Calu3 (cell line): Measurements from ENCODE around the gene YBEY. TPM values are rescaled to one million over a fixed set of nuclear protein-coding genes. Genes with fewer than 3 reads are reported as not detected.

Experiments
- BruUV-seq: library from RNA; stranded (reverse); fragments of 400-500 nt; replicated peaks from 2 replicates; lab custom pipeline; 2021; lab: Mats Ljungman, UMichigan
- CTCF ChIA-PET: fragments of 300-600 bp; sonication (Branson Sonifier 250); formaldehyde crosslinking; loops from one replicate; lab custom pipeline; 2022; ENCODE audit warnings: antibody characterized with exemption; lab: Charles Lee
- DNase-seq: peaks from one replicate; pipeline ENCODE4 v3.0.0; 2022
- H3K27ac Mint-ChIP-seq: one replicate; pipeline ENCODE4 v1.8.0; 2022; ENCODE audit warnings: mixed read lengths; ENCODE audit not compliant: unreplicated experiment
- H3K27me3 Mint-ChIP-seq: one replicate; pipeline ENCODE4 v1.8.0; 2022; ENCODE audit warnings: mixed read lengths; ENCODE audit not compliant: unreplicated experiment
- H3K36me3 Mint-ChIP-seq: one replicate; pipeline ENCODE4 v1.8.0; 2022; ENCODE audit warnings: mild to moderate bottlenecking, moderate library complexity, mixed read lengths; ENCODE audit not compliant: insufficient read depth, unreplicated experiment
- H3K4me1 Mint-ChIP-seq: one replicate; pipeline ENCODE4 v1.8.0; 2022; ENCODE audit warnings: mild to moderate bottlenecking, low read depth, mixed read lengths; ENCODE audit not compliant: unreplicated experiment
- H3K4me3 Mint-ChIP-seq: one replicate; pipeline ENCODE4 v1.8.0; 2022; ENCODE audit warnings: mild to moderate bottlenecking, low read depth, moderate library complexity, mixed read lengths; ENCODE audit not compliant: unreplicated experiment
- H3K9me3 Mint-ChIP-seq: one replicate; pipeline ENCODE4 v1.8.0; 2022; ENCODE audit warnings: low read depth, mixed read lengths; ENCODE audit not compliant: unreplicated experiment
- CTCF ChIP-seq: fragments of 200-600 bp; IDR thresholded peaks from one replicate; pipeline ENCODE4 v1.8.0; 2022; ENCODE audit warnings: antibody characterized with exemption; ENCODE audit not compliant: unreplicated experiment
- intact Hi-C: fragments of 100-400 bp; cut with micrococcal nuclease; formaldehyde crosslinking; loops from one replicate; pipeline ENCODE4 v1.10.0; 2022; ENCODE audit not compliant: unreplicated experiment
- total RNA-seq: library from RNA; stranded (reverse); gene quantifications from 2 replicates; pipeline ENCODE4 v1.2.3, GENCODE V29; 2022

YBEY gene
- total RNA-seq, 1 experiment from 2014 or later, result 11.3 TPM

GRCh38 chr21:46329796-46330195 is 43.7 kb downstream of the YBEY start:
- CTCF ChIA-PET, result no interaction called here
- no peak for TF ChIP-seq CTCF
- intact Hi-C loops, result no loop called here
- H3K4me1 Mint-ChIP-seq, result peaks cover 15% of the 10 kb centered on the region
- H3K27ac Mint-ChIP-seq, result no peak overlapping the region
- no peak overlapping the region for H3K4me3 Mint-ChIP-seq
- DNase-seq, result no peak
- H3K36me3 Mint-ChIP-seq, result peaks cover 45% of the 10 kb centered on the region
- no peaks in the 10 kb centered on the region for H3K9me3 Mint-ChIP-seq
- no peaks in the 10 kb centered on the region for H3K27me3 Mint-ChIP-seq
- no TSS peak for BruUV-seq

GRCh38 chr21:46334351-46335140 is 48.4 kb downstream of the YBEY start:
- CTCF ChIA-PET, result interaction anchor here (0.6 kb wide), 1 partner anchor 312 kb away, joined by 3 read pairs; no protein-coding TSS in a partner anchor
- intact Hi-C loops, result no loop called here

GRCh38 chr21:46336603-46337002 is 50.5 kb downstream of the YBEY start:
- DNase-seq, result no peak
- no TSS peak for BruUV-seq
- TF ChIP-seq CTCF, result no peak
- no peaks in the 10 kb centered on the region for H3K9me3 Mint-ChIP-seq
- no peak overlapping the region for H3K4me3 Mint-ChIP-seq
- no peaks in the 10 kb centered on the region for H3K27me3 Mint-ChIP-seq
- CTCF ChIA-PET, result no interaction called here
- intact Hi-C loops, result no loop called here
- peaks cover 26% of the 10 kb centered on the region for H3K36me3 Mint-ChIP-seq
- no peaks in the 10 kb centered on the region for H3K4me1 Mint-ChIP-seq
- no peak overlapping the region for H3K27ac Mint-ChIP-seq

More at GRCh38 chr21:46334351-46335140, 48.4 kb downstream of the YBEY start:
- BruUV-seq, result no TSS peak
- no peak overlapping the region for H3K4me3 Mint-ChIP-seq
- no peak for TF ChIP-seq CTCF
- peaks cover 30% of the 10 kb centered on the region for H3K36me3 Mint-ChIP-seq
- no peaks in the 10 kb centered on the region for H3K9me3 Mint-ChIP-seq
- no peak for DNase-seq
- no peak overlapping the region for H3K27ac Mint-ChIP-seq
- H3K27me3 Mint-ChIP-seq, result no peaks in the 10 kb centered on the region
- H3K4me1 Mint-ChIP-seq, result no peaks in the 10 kb centered on the region

- Mint-ChIP-seq H3K4me1 (no peaks in the 10 kb centered on the region), H3K36me3 (peaks cover 13% of the 10 kb centered on the region), H3K9me3 (no peaks in the 10 kb centered on the region), H3K4me3 (no peak overlapping the region), H3K27ac (no peak overlapping the region), H3K27me3 (no peaks in the 10 kb centered on the region)
- no peak for DNase-seq
- CTCF ChIA-PET, result no interaction called here
- TF ChIP-seq CTCF, result no peak
- no TSS peak for BruUV-seq
- intact Hi-C loops, result no loop called here
Measured at GRCh38 chr21:46340998-46341397, 54.9 kb downstream of the YBEY start.
